ENCODE results near the gene SNX9.

DNA sequence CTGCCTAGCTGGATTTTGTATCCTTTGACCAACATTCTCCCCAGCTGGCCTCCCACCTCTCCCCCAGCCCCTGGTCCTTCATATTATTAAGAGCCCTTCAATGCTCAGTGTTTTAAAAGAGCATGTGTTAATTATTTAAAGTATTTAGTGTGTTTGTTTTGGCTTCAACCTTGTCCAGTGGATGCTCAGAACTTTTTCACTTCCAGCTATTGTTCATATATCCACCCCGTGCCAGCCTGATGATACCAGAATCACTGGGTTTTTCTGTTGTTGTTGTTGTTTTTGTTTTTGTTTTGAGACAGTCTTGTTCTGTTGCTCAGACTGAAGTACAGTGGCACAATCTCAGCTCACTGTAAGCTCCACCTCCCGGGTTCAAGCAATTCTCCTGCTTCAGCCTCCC lies 30.4 kb upstream of the SNX9 start:
- TF ChIP-seq CTCF (IDR thresholded peaks at IDR 0.05; ENCODE audit: insufficient read depth, low read depth, low read length) (no peak), EZH2 (IDR thresholded peaks at IDR 0.05; ENCODE audit: insufficient read depth, low read length) (no peak)
